Endothelial cell of umbilical vein (primary cell): Measurements from ENCODE around the gene IPO13. TPM values are rescaled to one million over a fixed set of nuclear protein-coding genes. Genes with fewer than 3 reads are reported as not detected.

ENCODE experiments used
- BruUV-seq: library from RNA; stranded (reverse); fragments of 400-500 nt; replicated peaks from 2 replicates; lab custom pipeline; 2021; lab: Mats Ljungman, UMichigan
- CTCF ChIA-PET: fragments of 300-600, 350-600 bp; sonication (Branson Sonifier 250); formaldehyde crosslinking; loops from one replicate; lab custom pipeline; 2021; ENCODE audit warnings: antibody characterized with exemption, inconsistent platforms; lab: Charles Lee
- POLR2A ChIA-PET: fragments of 300-600, 350-600 bp; sonication (Branson Sonifier 250); formaldehyde crosslinking; loops from one replicate; lab custom pipeline; 2021; ENCODE audit warnings: antibody characterized with exemption, inconsistent platforms; lab: Charles Lee
- DNase-seq: peaks from one replicate; pipeline ENCODE4 v3.0.0-alpha.2; 2011; ENCODE audit warnings: low read depth, low spot score
- FAIRE-seq: peaks from 2 replicates; lab custom pipeline; 2011; peaks lifted over from hg19 to GRCh38; lab: Jason Lieb, UNC
- H2AFZ ChIP-seq: 2 replicates; pipeline ENCODE4 v1.6.0; 2012; ENCODE audit warnings: low read depth, low read length, control low read depth, inconsistent platforms
- H3K27ac ChIP-seq: 2 replicates; pipeline ENCODE4 v1.5.1; 2011; ENCODE audit warnings: low read depth, mild to moderate bottlenecking, control low read depth, low read length, moderate library complexity; ENCODE audit not compliant: insufficient read depth
- H3K27me3 ChIP-seq, 2 experiments: 2 replicates each; pipeline versions ENCODE4 v1.6.0 to v1.6.1; 2011; ENCODE audit warnings: low read length in 2 of 2, mixed read lengths in 1 of 2; ENCODE audit not compliant: control insufficient read depth in 2 of 2, insufficient read depth in 2 of 2
- H3K36me3 ChIP-seq, 2 experiments: 2 replicates in 1 of 2; 3 replicates in 1 of 2; pipeline ENCODE4 v1.5.1; 2011; ENCODE audit warnings: low read length in 2 of 2, mild to moderate bottlenecking in 1 of 2, moderate library complexity in 1 of 2; ENCODE audit not compliant: control insufficient read depth in 2 of 2, insufficient read depth in 2 of 2; ENCODE audit errors: extremely low read depth in 1 of 2
- H3K4me1 ChIP-seq: 3 replicates; pipeline ENCODE4 v1.5.1; 2011; ENCODE audit warnings: mild to moderate bottlenecking, low read length; ENCODE audit not compliant: control insufficient read depth, insufficient read depth; ENCODE audit errors: extremely low read depth
- H3K4me2 ChIP-seq: 2 replicates; pipeline ENCODE4 v1.6.1; 2011; ENCODE audit warnings: low read length, control low read depth, mixed read lengths; ENCODE audit not compliant: insufficient read depth
- H3K4me3 ChIP-seq, 3 experiments: fragments of 200-600 bp in 1 of 3; sonication (generic), shearing (Covaris generic) in 1 of 3; replicated peaks in 1 of 3; 2 replicates each; pipeline ENCODE4 v1.5.1; 2011 to 2016; ENCODE audit warnings: control low read depth in 3 of 3, low read length in 3 of 3, mild to moderate bottlenecking in 2 of 3, inconsistent platforms in 1 of 3, low read depth in 1 of 3, moderate library complexity in 1 of 3; ENCODE audit not compliant: insufficient read depth in 1 of 3
- H3K79me2 ChIP-seq: 2 replicates; pipeline ENCODE4 v1.6.0; 2012; ENCODE audit warnings: low read length, inconsistent platforms; ENCODE audit not compliant: control insufficient read depth, insufficient read depth
- H3K9ac ChIP-seq: replicated peaks from 2 replicates; pipeline ENCODE3; 2011; ENCODE audit warnings: low read length, control low read depth; ENCODE audit not compliant: insufficient read depth; ENCODE audit errors: extremely low read depth
- H3K9me1 ChIP-seq: replicated peaks from 3 replicates; pipeline ENCODE4 v1.6.0; 2011; ENCODE audit warnings: mild to moderate bottlenecking, low read length; ENCODE audit not compliant: control insufficient read depth, insufficient read depth; ENCODE audit errors: extremely low read depth
- H3K9me3 ChIP-seq: replicated peaks from 2 replicates; pipeline ENCODE4 v1.5.1; 2012; ENCODE audit warnings: low read length, inconsistent platforms; ENCODE audit not compliant: control insufficient read depth, insufficient read depth
- H4K20me1 ChIP-seq: replicated peaks from 2 replicates; pipeline ENCODE3; 2011; ENCODE audit warnings: mild to moderate bottlenecking, low read length; ENCODE audit not compliant: control insufficient read depth, insufficient read depth; ENCODE audit errors: extremely low read depth
- EZH2 ChIP-seq: IDR thresholded peaks from 2 replicates; pipeline ENCODE4 v1.6.1; 2012; ENCODE audit warnings: borderline replicate concordance, low read depth, mild to moderate bottlenecking, moderate library complexity, low read length, inconsistent platforms; ENCODE audit not compliant: severe bottlenecking
- FOS ChIP-seq: IDR thresholded peaks from 2 replicates; pipeline ENCODE4 v1.6.1; 2011; ENCODE audit warnings: mild to moderate bottlenecking, low read length, moderate library complexity, borderline replicate concordance; ENCODE audit not compliant: insufficient read depth
- POLR2A ChIP-seq: IDR thresholded peaks from 2 replicates; pipeline ENCODE4 v1.6.1; 2012; ENCODE audit warnings: low read depth, mild to moderate bottlenecking, control low read depth, low read length
- POLR2AphosphoS5 ChIP-seq: IDR thresholded peaks from 2 replicates; pipeline ENCODE4 v1.6.1; 2012; ENCODE audit warnings: low read depth, mild to moderate bottlenecking, control low read depth, low read length, moderate library complexity; ENCODE audit not compliant: insufficient read depth
- dilution Hi-C: fragments of 300-500 bp; cut with MboI; formaldehyde crosslinking; loops from one replicate; pipeline ENCODE4 v1.15.0; 2019; ENCODE audit warnings: low sequenced_read_pairs; ENCODE audit not compliant: extremely low pct_ligation_motif_present
- intact Hi-C: fragments of 100-400 bp; cut with micrococcal nuclease; formaldehyde crosslinking; loops from one replicate; pipeline ENCODE4 v1.10.0; 2022
- polyA plus RNA-seq, 4 experiments: library from polyadenylated mRNA; depleted of rRNA in 3 of 4; stranded (reverse) in 3 of 4; unstranded in 1 of 4; fragments of >200 nt; gene quantifications; 2 replicates each; pipeline versions ENCODE4 v1.2.1 to v1.2.3, GENCODE V29; 2011 to 2012; ENCODE audit warnings: missing spikeins in 1 of 4
- total RNA-seq: library from RNA; stranded (reverse); gene quantifications from 2 replicates; pipeline ENCODE4 v1.2.3, GENCODE V29; 2021
- TF ChIP-seq, protein P1 (sequence below): IDR thresholded peaks from 2 replicates; pipeline ENCODE4 v1.6.1; 2011; ENCODE audit not compliant: insufficient read depth, insufficient read length

IPO13 gene
- total and polyA plus RNA-seq, 2 donors (not counting 3 experiments of a cell fraction or from before 2014, with no cell fraction given), result 28.9 to 29.3 TPM

- Histone ChIP-seq H3K9me1 (no peaks in the 10 kb centered on the region), H3K27ac (no peak overlapping the region), H3K4me2 (no peak overlapping the region), H3K9ac (no peak overlapping the region), H3K36me3 (no peaks in the 10 kb centered on the region), H3K4me3 (no peak overlapping the region), H3K9me3 (no peaks in the 10 kb centered on the region), H3K4me1 (no peaks in the 10 kb centered on the region), H3K79me2 (no peaks in the 10 kb centered on the region), H3K27me3 (peaks cover 0 to 4% of the 10 kb centered on the region in 2 experiments), H2AFZ (no peak overlapping the region), H4K20me1 (no peaks in the 10 kb centered on the region)
- intact Hi-C loops (no loop called here), dilution Hi-C loops (no loop called here)
- DNase-seq (no peak), FAIRE-seq (no peak)
- TF ChIP-seq POLR2AphosphoS5 (no peak), EZH2 (no peak), FOS (no peak), POLR2A (no peak)
- TF ChIP-seq, protein P1, sequence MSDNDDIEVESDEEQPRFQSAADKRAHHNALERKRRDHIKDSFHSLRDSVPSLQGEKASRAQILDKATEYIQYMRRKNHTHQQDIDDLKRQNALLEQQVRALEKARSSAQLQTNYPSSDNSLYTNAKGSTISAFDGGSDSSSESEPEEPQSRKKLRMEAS, result no peak
- BruUV-seq, result no TSS peak
- CTCF ChIA-PET, result interaction anchor here (1.3 kb wide), 1 partner anchor 12 kb away, joined by 3 read pairs; no protein-coding TSS in a partner anchor
- POLR2A ChIA-PET, result interaction anchor here (0.5 kb wide), 1 partner anchor 355 kb away, joined by 3 read pairs; no protein-coding TSS in a partner anchor
Observed at GRCh38 chr1:44016890-44017400, 70.2 kb downstream of the IPO13 start.

Other genes starting within 250 kb of the IPO13 start
- gene ST3GAL3, start 239.4 kb upstream of the IPO13 start, total RNA-seq, result 27.9 and 35.8 TPM in 2 replicates
- gene ST3GAL3, start 239.4 kb upstream of the IPO13 start, polyA plus RNA-seq, result 14.3 TPM in 2 replicates
- 0.18 and 0.48 TPM in 2 replicates for gene ARTN, start 13.1 kb upstream of the IPO13 start, total RNA-seq
- gene ARTN, start 13.1 kb upstream of the IPO13 start, polyA plus RNA-seq, result 0.11 TPM in 2 replicates
- 26.6 and 28.1 TPM in 2 replicates for gene DPH2, start 23.1 kb downstream of the IPO13 start, total RNA-seq
- 59.1 and 59.6 TPM in 2 replicates for gene DPH2, start 23.1 kb downstream of the IPO13 start, polyA plus RNA-seq
- 105 and 110 TPM in 2 replicates for gene ATP6V0B, start 28.0 kb downstream of the IPO13 start, total RNA-seq
- 325 and 372 TPM in 2 replicates for gene ATP6V0B, start 28.0 kb downstream of the IPO13 start, polyA plus RNA-seq
- gene B4GALT2, start 32.3 kb downstream of the IPO13 start, total RNA-seq, result 77.7 and 80.0 TPM in 2 replicates
- 103 and 145 TPM in 2 replicates for gene B4GALT2, start 32.3 kb downstream of the IPO13 start, polyA plus RNA-seq
- 2.2 and 2.8 TPM in 2 replicates for gene CCDC24, start 44.6 kb downstream of the IPO13 start, total RNA-seq
- gene CCDC24, start 44.6 kb downstream of the IPO13 start, polyA plus RNA-seq, result 3.1 and 3.4 TPM in 2 replicates
- 1.3 and 1.5 TPM in 2 replicates for gene SLC6A9, start 84.5 kb downstream of the IPO13 start, total RNA-seq
- gene SLC6A9, start 84.5 kb downstream of the IPO13 start, polyA plus RNA-seq, result 0.80 and 0.81 TPM in 2 replicates
- not detected in 2 replicates for gene KLF17, start 171.9 kb downstream of the IPO13 start, total RNA-seq
- not detected in 2 replicates for gene KLF17, start 171.9 kb downstream of the IPO13 start, polyA plus RNA-seq
- not detected in 2 replicates for gene KLF18, start 194.7 kb downstream of the IPO13 start, total RNA-seq
- gene KLF18, start 194.7 kb downstream of the IPO13 start, polyA plus RNA-seq, result not detected in 2 replicates